Fibroblast of the aortic adventitia (primary cell): ENCODE measurements around the gene ZDHHC13. TPM values are rescaled to one million over a fixed set of nuclear protein-coding genes. Genes with fewer than 3 reads are reported as not detected.

Experiments
- DNase-seq: peaks from one replicate; pipeline ENCODE4 v3.0.0-alpha.2; 2010; ENCODE audit warnings: low read depth
- H3K4me3 ChIP-seq: 2 replicates; pipeline ENCODE4 v1.5.1; 2011; ENCODE audit warnings: low read depth, mild to moderate bottlenecking, control low read depth, low read length, moderate library complexity
- total RNA-seq: library from RNA; depleted of rRNA; stranded (reverse); fragments of >200 nt; gene quantifications from 2 replicates; pipeline ENCODE4 v1.2.3, GENCODE V29; 2012; ENCODE audit warnings: low replicate concordance
- TF ChIP-seq, protein P1 (sequence below): IDR thresholded peaks from 2 replicates; pipeline ENCODE4 v1.5.1; 2011; ENCODE audit warnings: mild to moderate bottlenecking, low read length, control low read depth, inconsistent platforms; ENCODE audit not compliant: insufficient read depth

The ZDHHC13 gene
- total RNA-seq, 1 donor: 18.6 TPM

DNA sequence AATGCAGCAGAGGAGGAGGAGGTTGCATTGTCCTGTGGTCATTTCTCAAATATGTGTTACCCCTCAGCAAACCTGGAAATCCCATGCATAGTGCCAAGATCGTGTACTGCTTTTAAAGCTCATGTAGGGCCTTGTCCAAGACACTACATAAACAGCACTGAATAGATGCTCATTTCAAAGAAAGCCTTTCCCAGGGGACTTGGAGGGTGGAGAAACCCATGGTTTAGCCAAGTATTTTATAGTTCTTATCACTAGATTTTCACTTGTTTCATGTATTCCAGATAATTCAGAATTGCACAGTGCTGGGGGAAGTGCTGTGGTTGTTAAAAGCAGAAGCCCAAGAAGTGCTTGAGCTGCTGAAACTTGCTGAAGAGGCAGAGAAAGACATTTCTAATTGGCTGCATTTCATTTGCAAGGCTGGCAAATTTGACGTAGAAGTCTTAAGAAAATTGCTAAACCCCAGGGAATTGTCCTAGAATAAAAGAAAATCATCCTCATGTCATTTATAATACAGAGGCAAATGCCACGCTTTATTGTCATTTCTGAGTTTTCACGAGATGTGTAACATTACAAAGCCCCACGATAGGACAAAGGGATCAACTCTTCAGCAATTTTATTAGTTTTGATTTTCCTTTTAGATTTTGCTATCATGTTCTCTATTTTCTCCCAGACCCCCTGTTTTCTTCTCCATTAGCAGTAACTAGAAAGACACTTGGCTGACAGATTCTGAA lies 64.7 kb downstream of the ZDHHC13 start:
- no peak overlapping the region for H3K4me3 ChIP-seq
- peak; percentile 89 for DNase-seq
- TF ChIP-seq, protein P1, sequence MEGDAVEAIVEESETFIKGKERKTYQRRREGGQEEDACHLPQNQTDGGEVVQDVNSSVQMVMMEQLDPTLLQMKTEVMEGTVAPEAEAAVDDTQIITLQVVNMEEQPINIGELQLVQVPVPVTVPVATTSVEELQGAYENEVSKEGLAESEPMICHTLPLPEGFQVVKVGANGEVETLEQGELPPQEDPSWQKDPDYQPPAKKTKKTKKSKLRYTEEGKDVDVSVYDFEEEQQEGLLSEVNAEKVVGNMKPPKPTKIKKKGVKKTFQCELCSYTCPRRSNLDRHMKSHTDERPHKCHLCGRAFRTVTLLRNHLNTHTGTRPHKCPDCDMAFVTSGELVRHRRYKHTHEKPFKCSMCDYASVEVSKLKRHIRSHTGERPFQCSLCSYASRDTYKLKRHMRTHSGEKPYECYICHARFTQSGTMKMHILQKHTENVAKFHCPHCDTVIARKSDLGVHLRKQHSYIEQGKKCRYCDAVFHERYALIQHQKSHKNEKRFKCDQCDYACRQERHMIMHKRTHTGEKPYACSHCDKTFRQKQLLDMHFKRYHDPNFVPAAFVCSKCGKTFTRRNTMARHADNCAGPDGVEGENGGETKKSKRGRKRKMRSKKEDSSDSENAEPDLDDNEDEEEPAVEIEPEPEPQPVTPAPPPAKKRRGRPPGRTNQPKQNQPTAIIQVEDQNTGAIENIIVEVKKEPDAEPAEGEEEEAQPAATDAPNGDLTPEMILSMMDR: no peak

DNA sequence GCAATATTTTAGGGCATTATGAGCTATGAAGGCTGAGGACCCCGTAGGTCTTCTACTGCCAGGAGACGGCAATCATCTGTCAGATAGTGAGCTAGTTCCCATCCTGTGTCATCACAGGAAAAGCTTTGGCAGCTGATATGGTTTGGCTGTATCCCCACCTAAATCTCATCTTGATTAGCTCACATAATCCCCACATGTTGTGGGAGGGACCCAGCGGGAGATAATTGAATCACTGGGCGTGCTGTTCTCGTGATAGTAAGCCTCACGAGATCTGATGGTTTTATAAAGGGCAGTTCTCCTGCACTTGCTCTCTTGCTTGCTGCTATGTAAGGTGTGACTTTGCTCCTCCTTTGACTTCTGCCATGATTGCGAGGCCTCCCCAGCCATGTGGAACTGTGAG lies 66.7 kb downstream of the ZDHHC13 start:
- TF ChIP-seq, protein P1: no peak
- DNase-seq: no peak

DNA sequence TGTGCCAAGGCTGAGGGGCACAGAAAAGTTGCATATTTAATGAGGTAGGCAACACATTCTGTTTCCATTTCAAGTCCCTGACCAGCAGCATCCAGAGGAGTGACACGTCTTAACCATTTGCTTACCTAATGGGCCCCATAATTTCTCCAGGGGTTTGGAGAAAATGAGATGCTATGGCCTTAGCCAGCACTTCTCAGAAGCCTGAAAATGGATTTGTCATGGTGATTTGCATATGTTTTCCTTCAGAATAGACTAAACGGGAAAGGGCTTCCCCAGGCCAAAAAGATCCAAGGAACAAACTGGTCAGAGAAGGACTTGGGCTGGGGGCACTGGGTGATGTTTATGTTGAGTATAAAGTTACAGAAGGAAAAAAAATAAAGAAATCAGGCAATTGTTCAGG lies 68.1 kb downstream of the ZDHHC13 start:
- no peak for DNase-seq
- H3K4me3 ChIP-seq: no peak overlapping the region

More for the DNA sequence above, 66.7 kb downstream of the ZDHHC13 start:
- no peak overlapping the region for H3K4me3 ChIP-seq

DNA sequence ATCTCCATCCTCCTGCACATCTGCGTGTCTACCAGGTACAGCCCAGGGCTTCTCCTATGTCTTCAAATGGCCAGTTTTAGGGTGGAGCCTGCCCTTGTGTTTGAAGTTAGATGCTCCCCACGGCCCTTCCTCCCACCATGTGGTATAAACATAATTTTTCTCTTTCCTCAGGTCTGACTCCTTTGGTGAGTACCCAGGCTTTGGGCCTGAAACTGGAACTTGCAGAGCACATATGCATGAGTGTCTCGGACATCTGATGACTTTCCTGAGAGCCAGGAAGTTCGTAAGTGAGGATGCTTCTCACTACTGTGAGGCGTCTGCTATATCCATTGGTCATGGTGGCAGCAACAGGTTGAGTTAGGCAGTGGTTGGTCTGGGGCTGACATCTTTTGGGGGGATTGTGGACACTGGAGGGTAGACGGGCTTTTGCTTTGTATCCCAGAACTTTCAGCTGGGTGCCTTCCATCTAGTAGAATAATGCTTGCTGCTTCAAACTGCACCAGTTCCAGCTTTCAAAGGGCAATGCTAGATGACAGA lies 68.6 kb downstream of the ZDHHC13 start:
- TF ChIP-seq, protein P1: no peak
- DNase-seq: no peak
- no peak overlapping the region for H3K4me3 ChIP-seq

More for the DNA sequence above, 68.1 kb downstream of the ZDHHC13 start:
- TF ChIP-seq, protein P1: no peak

DNA sequence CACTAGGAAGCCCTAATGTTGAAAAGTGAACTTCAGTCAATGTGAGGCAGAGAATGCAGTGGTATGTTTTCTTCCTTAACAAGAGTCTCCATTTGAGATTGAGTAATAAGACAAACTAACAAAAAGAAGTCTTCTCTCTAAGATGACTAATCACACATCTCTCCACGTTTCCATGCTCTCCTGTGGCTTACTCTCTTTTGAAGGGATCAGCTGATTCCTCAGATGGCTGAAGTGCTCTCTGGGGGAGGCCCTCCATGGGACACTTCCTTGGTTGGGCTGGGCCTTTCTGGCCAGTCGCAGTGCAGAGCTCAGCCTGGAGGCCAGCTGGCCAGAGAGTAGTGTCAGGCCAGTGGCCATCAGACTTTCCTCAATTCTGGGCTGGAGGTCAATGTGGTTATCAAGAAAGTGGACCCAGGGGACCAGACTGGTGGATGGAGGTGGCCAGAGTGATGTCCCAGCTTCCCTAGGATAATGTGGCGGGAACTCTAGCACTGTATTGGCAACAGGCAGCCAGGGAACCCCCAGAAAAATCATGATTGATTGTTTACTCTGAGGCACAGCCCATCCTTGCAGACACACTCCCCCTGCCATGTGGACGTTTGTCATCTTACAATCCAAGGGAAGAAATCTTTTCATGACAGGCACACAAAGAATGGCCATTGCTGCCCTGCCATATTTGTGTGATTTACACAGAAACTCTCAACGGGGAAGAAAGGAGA lies 70.3 kb downstream of the ZDHHC13 start:
- TF ChIP-seq, protein P1: no peak
- H3K4me3 ChIP-seq: no peak overlapping the region
- peak; percentile 37 for DNase-seq

DNA sequence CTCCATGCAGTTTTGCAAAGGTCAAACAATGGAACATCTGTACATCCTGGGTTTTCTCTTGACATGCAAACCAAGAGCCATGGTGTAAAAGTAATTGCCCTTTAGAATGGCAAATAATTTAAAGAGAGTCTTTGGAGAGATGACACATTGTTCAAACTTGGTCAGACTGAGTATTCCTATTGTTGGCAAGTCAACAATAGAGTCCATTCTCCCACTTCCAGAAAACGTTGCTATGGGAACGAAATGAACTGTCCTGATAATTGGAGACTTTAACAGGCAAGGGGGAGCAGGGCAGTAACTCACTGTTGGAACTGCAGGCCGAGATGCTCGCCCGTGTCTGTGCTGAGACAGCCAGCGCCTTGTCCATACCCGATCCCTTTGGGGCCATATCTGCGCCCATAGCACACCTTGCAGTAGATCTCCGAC lies 70.9 kb downstream of the ZDHHC13 start:
- DNase-seq: no peak
- no peak overlapping the region for H3K4me3 ChIP-seq
- TF ChIP-seq, protein P1: no peak
